Fibroblast of lung (primary cell): Measurements from ENCODE around the gene DAGLB.

ENCODE experiments used
- EZH2 ChIP-seq: IDR thresholded peaks from 2 replicates; pipeline ENCODE4 v1.5.1; 2012; ENCODE audit warnings: low read length, control low read depth, mild to moderate bottlenecking; ENCODE audit errors: missing control alignments
- TF ChIP-seq, protein P1 (sequence below), 2 donors: IDR thresholded peaks in 1 of 2; conservative IDR thresholded peaks in 1 of 2; 1 replicate in 1 of 2; 2 replicates in 1 of 2; pipeline ENCODE4 v1.5.1; 2011 to 2012; ENCODE audit warnings: low read length in 2 of 2, control low read depth in 1 of 2, inconsistent platforms in 1 of 2, low read depth in 1 of 2, mild to moderate bottlenecking in 1 of 2

DNA sequence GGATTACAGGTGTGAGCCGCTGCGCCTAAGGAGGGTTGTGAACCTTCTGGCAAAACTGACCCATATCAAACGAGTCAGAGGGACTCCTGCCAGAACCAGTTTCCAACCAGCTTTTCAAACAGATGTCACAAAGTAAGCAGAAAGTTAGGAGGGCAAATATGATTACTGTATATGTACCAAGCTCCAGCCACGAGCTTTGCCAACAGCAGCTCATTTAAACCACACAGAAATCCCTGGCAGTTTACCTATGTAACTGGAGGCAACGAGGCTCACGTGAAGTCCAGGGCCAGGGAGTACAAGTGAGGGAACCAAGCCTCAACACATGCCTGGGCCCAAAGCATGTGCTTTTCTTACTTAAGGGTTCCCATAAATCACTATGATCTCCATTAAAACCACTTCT, 12.5 kb upstream of the DAGLB start:
- TF ChIP-seq, protein P1, sequence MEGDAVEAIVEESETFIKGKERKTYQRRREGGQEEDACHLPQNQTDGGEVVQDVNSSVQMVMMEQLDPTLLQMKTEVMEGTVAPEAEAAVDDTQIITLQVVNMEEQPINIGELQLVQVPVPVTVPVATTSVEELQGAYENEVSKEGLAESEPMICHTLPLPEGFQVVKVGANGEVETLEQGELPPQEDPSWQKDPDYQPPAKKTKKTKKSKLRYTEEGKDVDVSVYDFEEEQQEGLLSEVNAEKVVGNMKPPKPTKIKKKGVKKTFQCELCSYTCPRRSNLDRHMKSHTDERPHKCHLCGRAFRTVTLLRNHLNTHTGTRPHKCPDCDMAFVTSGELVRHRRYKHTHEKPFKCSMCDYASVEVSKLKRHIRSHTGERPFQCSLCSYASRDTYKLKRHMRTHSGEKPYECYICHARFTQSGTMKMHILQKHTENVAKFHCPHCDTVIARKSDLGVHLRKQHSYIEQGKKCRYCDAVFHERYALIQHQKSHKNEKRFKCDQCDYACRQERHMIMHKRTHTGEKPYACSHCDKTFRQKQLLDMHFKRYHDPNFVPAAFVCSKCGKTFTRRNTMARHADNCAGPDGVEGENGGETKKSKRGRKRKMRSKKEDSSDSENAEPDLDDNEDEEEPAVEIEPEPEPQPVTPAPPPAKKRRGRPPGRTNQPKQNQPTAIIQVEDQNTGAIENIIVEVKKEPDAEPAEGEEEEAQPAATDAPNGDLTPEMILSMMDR (conservative IDR thresholded peaks at IDR 0.05 in 1 of 2, IDR thresholded peaks at IDR 0.05 in 1 of 2; ENCODE audit: low read depth in 1 of 2, low read length in 2 of 2), result no peak
- no peak for TF ChIP-seq EZH2
